Keratinocyte (primary cell): ENCODE data around the gene SCAMP4. TPM values are rescaled to one million over a fixed set of nuclear protein-coding genes. Genes with fewer than 3 reads are reported as not detected.

ENCODE experiments used
- DNase-seq: peaks from one replicate; pipeline ENCODE4 v3.0.0-alpha.2; 2011; ENCODE audit warnings: low read depth, missing footprints, low spot score
- FAIRE-seq: peaks from 2 replicates; lab custom pipeline; 2011; peaks lifted over from hg19 to GRCh38; lab: Jason Lieb, UNC
- H2AFZ ChIP-seq: 2 replicates; pipeline ENCODE4 v1.6.0; 2012; ENCODE audit warnings: low read length, control low read depth, inconsistent platforms; ENCODE audit not compliant: control insufficient read depth
- H3K27ac ChIP-seq: 2 replicates; pipeline ENCODE4 v1.5.1; 2011; ENCODE audit warnings: low read length; ENCODE audit not compliant: control insufficient read depth, insufficient read depth
- H3K27me3 ChIP-seq: 3 replicates; pipeline ENCODE4 v1.6.0; 2011; ENCODE audit warnings: low read length; ENCODE audit not compliant: control insufficient read depth, insufficient read depth; ENCODE audit errors: extremely low read depth
- H3K36me3 ChIP-seq, 2 experiments: 2 replicates in 1 of 2; 3 replicates in 1 of 2; pipeline ENCODE4 v1.5.1; 2011; ENCODE audit warnings: low read length in 2 of 2, mild to moderate bottlenecking in 1 of 2; ENCODE audit not compliant: control insufficient read depth in 2 of 2, insufficient read depth in 2 of 2; ENCODE audit errors: extremely low read depth in 1 of 2
- H3K4me1 ChIP-seq: 3 replicates; pipeline ENCODE4 v1.5.1; 2011; ENCODE audit warnings: low read length; ENCODE audit not compliant: control insufficient read depth, insufficient read depth; ENCODE audit errors: extremely low read depth
- H3K4me2 ChIP-seq: 3 replicates; pipeline ENCODE4 v1.6.0; 2011; ENCODE audit warnings: low read depth, low read length; ENCODE audit not compliant: control insufficient read depth, insufficient read depth; ENCODE audit errors: extremely low read depth
- H3K4me3 ChIP-seq, 3 experiments: fragments of 200-600 bp in 1 of 3; sonication (generic) in 1 of 3; 2 replicates in 2 of 3; 3 replicates in 1 of 3; pipeline ENCODE4 v1.5.1; 2011 to 2016; ENCODE audit warnings: low read length in 3 of 3, mild to moderate bottlenecking in 3 of 3, control low read depth in 2 of 3, inconsistent platforms in 1 of 3, low read depth in 1 of 3, mixed read lengths in 1 of 3, mixed run types in 1 of 3, moderate library complexity in 1 of 3; ENCODE audit not compliant: control insufficient read depth in 2 of 3, insufficient read depth in 2 of 3; ENCODE audit errors: extremely low read depth in 1 of 3
- H3K79me2 ChIP-seq: 2 replicates; pipeline ENCODE4 v1.6.0; 2012; ENCODE audit warnings: low read length; ENCODE audit not compliant: control insufficient read depth, insufficient read depth
- H3K9ac ChIP-seq: 3 replicates; pipeline ENCODE4 v1.6.0; 2011; ENCODE audit warnings: low read length; ENCODE audit not compliant: control insufficient read depth, insufficient read depth; ENCODE audit errors: extremely low read depth
- H3K9me1 ChIP-seq: 3 replicates; pipeline ENCODE4 v1.6.0; 2011; ENCODE audit warnings: low read length; ENCODE audit not compliant: control insufficient read depth, insufficient read depth; ENCODE audit errors: extremely low read depth
- H3K9me3 ChIP-seq: 2 replicates; pipeline ENCODE4 v1.5.1; 2012; ENCODE audit warnings: low read depth, low read length; ENCODE audit not compliant: control insufficient read depth
- H4K20me1 ChIP-seq: 3 replicates; pipeline ENCODE4 v1.6.0; 2011; ENCODE audit warnings: low read length; ENCODE audit not compliant: control insufficient read depth, insufficient read depth; ENCODE audit errors: extremely low read depth
- CTCF ChIP-seq, 3 experiments: IDR thresholded peaks in 1 of 3; conservative IDR thresholded peaks in 1 of 3; optimal IDR thresholded peaks in 1 of 3; 2 replicates in 2 of 3; 3 replicates in 1 of 3; pipeline versions ENCODE3 to v1.5.1; 2011; ENCODE audit warnings: low read length in 3 of 3, mild to moderate bottlenecking in 3 of 3, moderate library complexity in 2 of 3, control low read depth in 1 of 3, inconsistent platforms in 1 of 3; ENCODE audit not compliant: insufficient read depth in 2 of 3; ENCODE audit errors: extremely low read depth in 1 of 3
- EZH2 ChIP-seq: IDR thresholded peaks from one replicate; pipeline ENCODE4 v1.6.1; 2012; ENCODE audit warnings: inconsistent platforms, mild to moderate bottlenecking, low read length, moderate library complexity
- dilution Hi-C: fragments of 300-500 bp; cut with MboI; formaldehyde crosslinking; loops from one replicate; pipeline ENCODE4 v1.7.0; 2020; ENCODE audit warnings: low sequenced_read_pairs; ENCODE audit not compliant: extremely low pct_ligation_motif_present
- polyA plus RNA-seq, 5 experiments: library from polyadenylated mRNA; depleted of rRNA in 3 of 5; stranded (reverse) in 3 of 5; stranded (forward) in 1 of 5; unstranded in 1 of 5; fragments of >200 nt; gene quantifications; 1 replicate in 1 of 5; 2 replicates in 3 of 5; 3 replicates in 1 of 5; pipeline versions ENCODE4 v1.2.1 to v1.2.3, GENCODE V29; 2011 to 2012; ENCODE audit warnings: missing spikeins in 2 of 5, low read depth in 1 of 5, low replicate concordance in 1 of 5

The SCAMP4 gene
- polyA plus RNA-seq, 1 donor (not counting 4 experiments of a cell fraction or from before 2014, with no cell fraction given) = 4.8 TPM

- FAIRE-seq (no peak), DNase-seq (no peak)
- Histone ChIP-seq H4K20me1 (peaks cover 13% of the 10 kb centered on the region), H3K9me1 (peaks cover 2% of the 10 kb centered on the region), H3K79me2 (peaks cover 55% of the 10 kb centered on the region), H3K4me1 (peaks cover 25% of the 10 kb centered on the region), H3K4me2 (no peak overlapping the region), H3K36me3 (peaks cover 11% of the 10 kb centered on the region in 2 experiments), H3K9me3 (no peaks in the 10 kb centered on the region), H3K4me3 (no peak overlapping the region), H3K27ac (no peak overlapping the region), H3K9ac (no peak overlapping the region), H3K27me3 (no peaks in the 10 kb centered on the region), H2AFZ (no peak overlapping the region)
- dilution Hi-C loops = no loop called here
- TF ChIP-seq EZH2 = no peak
- no peak for TF ChIP-seq CTCF (optimal IDR thresholded peaks at IDR 0.05 in 1 of 3, IDR thresholded peaks at IDR 0.05 in 1 of 3, conservative IDR thresholded peaks at IDR 0.05 in 1 of 3; ENCODE audit: extremely low read depth in 1 of 3, insufficient read depth in 2 of 3, low read length in 3 of 3)
These were observed 7.7 kb downstream of the SCAMP4 start for GRCh38 chr19:1912760-1913505.

GRCh38 chr19:1913781-1914577 is 8.8 kb downstream of the SCAMP4 start:
- Histone ChIP-seq H3K9me3 (no peaks in the 10 kb centered on the region), H3K27me3 (no peaks in the 10 kb centered on the region), H2AFZ (no peak overlapping the region), H3K4me3 (no peak overlapping the region), H3K79me2 (peaks cover 46% of the 10 kb centered on the region), H3K36me3 (peaks cover 9 to 14% of the 10 kb centered on the region in 2 experiments), H3K4me2 (peak overlapping the region; percentile 48), H3K4me1 (peaks cover 20% of the 10 kb centered on the region), H3K9ac (no peak overlapping the region), H3K9me1 (peaks cover 2% of the 10 kb centered on the region), H3K27ac (no peak overlapping the region), H4K20me1 (peaks cover 13% of the 10 kb centered on the region)
- no peak for TF ChIP-seq CTCF (optimal IDR thresholded peaks at IDR 0.05 in 1 of 3, IDR thresholded peaks at IDR 0.05 in 1 of 3, conservative IDR thresholded peaks at IDR 0.05 in 1 of 3; ENCODE audit: extremely low read depth in 1 of 3, insufficient read depth in 2 of 3, low read length in 3 of 3)
- no peak for TF ChIP-seq EZH2
- dilution Hi-C loops = no loop called here
- DNase-seq (no peak), FAIRE-seq (peak; percentile 77)
